HEK293 (cell line): ENCODE data around the gene SLC34A3.

Experiments
- CTCF ChIA-PET: fragments of 350-600 bp; formaldehyde crosslinking; extraction: SDS; loops from one replicate; lab custom pipeline; 2021; ENCODE audit warnings: antibody characterized with exemption; lab: Yijun Ruan, JAX
- POLR2A ChIA-PET: fragments of 300-600 bp; formaldehyde crosslinking; extraction: SDS; loops from one replicate; lab custom pipeline; 2020; ENCODE audit warnings: antibody characterized with exemption, inconsistent platforms; lab: Yijun Ruan, JAX
- H3K27ac ChIP-seq: fragments of 200-500 bp; sonication (Bioruptor generic); 2 replicates; pipeline ENCODE4 v1.5.1; 2014; ENCODE audit warnings: low read depth, low read length, control low read depth, inconsistent platforms; ENCODE audit errors: extremely low read depth
- H3K36me3 ChIP-seq, 2 experiments: fragments of 200-500 bp in 1 of 2; sonication (Bioruptor generic) in 1 of 2; 1 replicate in 1 of 2; 2 replicates in 1 of 2; pipeline ENCODE4 v1.5.1; 2014 to 2017; ENCODE audit warnings: inconsistent platforms in 2 of 2, low read length in 2 of 2; ENCODE audit not compliant: control insufficient read depth in 2 of 2, insufficient read depth in 1 of 2
- H3K4me1 ChIP-seq: fragments of 200-500 bp; sonication (Bioruptor generic); 2 replicates; pipeline ENCODE4 v1.5.1; 2014; ENCODE audit warnings: mild to moderate bottlenecking, low read length, inconsistent platforms; ENCODE audit not compliant: control insufficient read depth, insufficient read depth
- H3K4me3 ChIP-seq: 2 replicates; pipeline ENCODE4 v1.5.1; 2011; ENCODE audit warnings: low read depth, mild to moderate bottlenecking, control low read depth, low read length, moderate library complexity
- H3K9me3 ChIP-seq: fragments of 200-500 bp; sonication (Bioruptor generic); 2 replicates; pipeline ENCODE4 v1.5.1; 2014; ENCODE audit warnings: low read depth, low read length, inconsistent platforms; ENCODE audit not compliant: control insufficient read depth, insufficient read depth
- BCL11A ChIP-seq: fragments of 450-650 bp; formaldehyde crosslinking; IDR thresholded peaks from 2 replicates; pipeline ENCODE4 v1.5.1; 2016; ENCODE audit warnings: low read depth, missing biosample characterization, missing genetic modification characterization
- BCL11B ChIP-seq: fragments of 450-650 bp; formaldehyde crosslinking; IDR thresholded peaks from 2 replicates; pipeline ENCODE4 v1.5.1; 2016; ENCODE audit warnings: low read depth, missing biosample characterization, missing genetic modification characterization
- EGR2 ChIP-seq: fragments of 450-650 bp; formaldehyde crosslinking; IDR thresholded peaks from 2 replicates; pipeline ENCODE4 v1.5.1; 2016; ENCODE audit warnings: low read depth, missing biosample characterization, missing genetic modification characterization
- GLIS2 ChIP-seq: fragments of 450-650 bp; formaldehyde crosslinking; IDR thresholded peaks from 2 replicates; pipeline ENCODE4 v1.5.1; 2016; ENCODE audit warnings: missing biosample characterization, missing genetic modification characterization
- HIC1 ChIP-seq: fragments of 450-650 bp; formaldehyde crosslinking; IDR thresholded peaks from 2 replicates; pipeline ENCODE4 v1.5.1; 2016; ENCODE audit warnings: missing biosample characterization, missing genetic modification characterization
- HOXD13 ChIP-seq: sonication (generic); formaldehyde crosslinking; IDR thresholded peaks from 2 replicates; pipeline ENCODE4 v1.8.0; 2022; ENCODE audit warnings: missing genetic modification reagents, borderline replicate concordance
- KLF8 ChIP-seq: fragments of 450-650 bp; formaldehyde crosslinking; IDR thresholded peaks from 2 replicates; pipeline ENCODE4 v1.5.1; 2016; ENCODE audit warnings: missing biosample characterization, missing genetic modification characterization
- MEIS1 ChIP-seq: sonication (generic); formaldehyde crosslinking; IDR thresholded peaks from 2 replicates; pipeline ENCODE4 v1.8.1; 2022; ENCODE audit warnings: missing genetic modification reagents, mild to moderate bottlenecking, borderline replicate concordance
- ZFHX2 ChIP-seq: fragments of 450-650 bp; formaldehyde crosslinking; conservative IDR thresholded peaks from 2 replicates; pipeline ENCODE4 v1.5.1; 2016; ENCODE audit warnings: missing biosample characterization, missing genetic modification characterization
- ZFP3 ChIP-seq: fragments of 450-650 bp; formaldehyde crosslinking; IDR thresholded peaks from 2 replicates; pipeline ENCODE4 v1.5.1; 2016; ENCODE audit warnings: low read depth, missing biosample characterization, missing genetic modification characterization
- ZNF214 ChIP-seq: fragments of 450-650 bp; formaldehyde crosslinking; IDR thresholded peaks from 2 replicates; pipeline ENCODE4 v1.5.1; 2017; ENCODE audit warnings: missing biosample characterization, mild to moderate bottlenecking, missing genetic modification characterization, borderline replicate concordance
- ZNF223 ChIP-seq: fragments of 450-650 bp; formaldehyde crosslinking; IDR thresholded peaks from 2 replicates; pipeline ENCODE4 v1.5.1; 2016; ENCODE audit warnings: missing biosample characterization, missing genetic modification characterization
- ZNF266 ChIP-seq: fragments of 450-650 bp; formaldehyde crosslinking; IDR thresholded peaks from 2 replicates; pipeline ENCODE4 v1.5.1; 2016; ENCODE audit warnings: missing biosample characterization, missing genetic modification characterization, low read depth
- ZNF341 ChIP-seq: fragments of 450-650 bp; formaldehyde crosslinking; IDR thresholded peaks from 2 replicates; pipeline ENCODE4; 2016; ENCODE audit warnings: low read depth, missing biosample characterization, missing genetic modification characterization
- ZNF362 ChIP-seq: fragments of 450-650 bp; formaldehyde crosslinking; IDR thresholded peaks from 2 replicates; pipeline ENCODE4 v1.5.1; 2016; ENCODE audit warnings: missing biosample characterization, missing genetic modification characterization
- ZNF558 ChIP-seq: fragments of 450-650 bp; formaldehyde crosslinking; IDR thresholded peaks from 2 replicates; pipeline ENCODE4 v1.5.1; 2016; ENCODE audit warnings: missing biosample characterization, missing genetic modification characterization
- ZNF654 ChIP-seq: fragments of 450-650 bp; formaldehyde crosslinking; IDR thresholded peaks from 2 replicates; pipeline ENCODE4 v1.5.1; 2016; ENCODE audit warnings: low read depth, missing biosample characterization, missing genetic modification characterization
- ZNF670 ChIP-seq: fragments of 450-650 bp; formaldehyde crosslinking; IDR thresholded peaks from 2 replicates; pipeline ENCODE4 v1.5.1; 2016; ENCODE audit warnings: missing biosample characterization, missing genetic modification characterization, low read depth
- ZXDB ChIP-seq: fragments of 450-650 bp; formaldehyde crosslinking; IDR thresholded peaks from 2 replicates; pipeline ENCODE4 v1.5.1; 2016; ENCODE audit warnings: missing biosample characterization, missing genetic modification characterization
- TF ChIP-seq, protein P1 (sequence below): fragments of 450-650 bp; IDR thresholded peaks from 2 replicates; pipeline ENCODE4 v1.5.1; 2018; ENCODE audit warnings: missing biosample characterization, missing genetic modification characterization
- TF ChIP-seq, protein P2 (sequence below): fragments of 450-650 bp; formaldehyde crosslinking; IDR thresholded peaks from 2 replicates; pipeline ENCODE4 v1.5.1; 2016; ENCODE audit warnings: missing biosample characterization, missing genetic modification characterization, low read depth
- TF ChIP-seq, protein P3 (sequence below): fragments of 450-650 bp; formaldehyde crosslinking; IDR thresholded peaks from 2 replicates; pipeline ENCODE4 v1.5.1; 2017; ENCODE audit warnings: missing biosample characterization, missing genetic modification characterization

The SLC34A3 gene

DNA sequence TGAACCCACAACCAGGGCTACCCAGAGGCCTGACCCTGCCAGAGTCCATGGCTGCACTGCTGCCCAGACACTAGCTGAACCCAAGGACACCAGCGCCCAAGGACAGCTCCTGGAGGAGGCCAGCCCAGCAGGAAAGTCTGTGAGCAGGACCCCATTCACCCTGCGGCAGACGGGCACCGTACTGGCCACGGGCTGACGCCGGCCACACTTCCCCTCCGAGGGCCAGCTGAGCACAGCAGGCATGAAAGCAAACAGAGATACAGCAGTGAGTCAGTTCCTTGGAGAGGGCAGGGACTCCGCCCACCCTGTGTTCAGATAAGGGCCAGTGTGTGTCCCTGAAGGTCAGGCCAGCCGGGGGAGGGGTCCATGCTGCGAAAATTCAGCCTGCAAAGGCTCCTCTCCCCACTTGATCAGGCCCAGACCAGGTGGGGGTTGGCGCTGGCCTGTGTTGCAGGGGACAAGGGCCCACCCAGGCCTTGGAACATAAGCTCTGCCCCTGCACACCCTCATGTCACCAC is 11.9 kb upstream of the SLC34A3 start (continued):
- TF ChIP-seq ZNF654 (no peak), ZNF223 (tag by site-specific recombination) (no peak), HIC1 (peak; percentile 71)

DNA sequence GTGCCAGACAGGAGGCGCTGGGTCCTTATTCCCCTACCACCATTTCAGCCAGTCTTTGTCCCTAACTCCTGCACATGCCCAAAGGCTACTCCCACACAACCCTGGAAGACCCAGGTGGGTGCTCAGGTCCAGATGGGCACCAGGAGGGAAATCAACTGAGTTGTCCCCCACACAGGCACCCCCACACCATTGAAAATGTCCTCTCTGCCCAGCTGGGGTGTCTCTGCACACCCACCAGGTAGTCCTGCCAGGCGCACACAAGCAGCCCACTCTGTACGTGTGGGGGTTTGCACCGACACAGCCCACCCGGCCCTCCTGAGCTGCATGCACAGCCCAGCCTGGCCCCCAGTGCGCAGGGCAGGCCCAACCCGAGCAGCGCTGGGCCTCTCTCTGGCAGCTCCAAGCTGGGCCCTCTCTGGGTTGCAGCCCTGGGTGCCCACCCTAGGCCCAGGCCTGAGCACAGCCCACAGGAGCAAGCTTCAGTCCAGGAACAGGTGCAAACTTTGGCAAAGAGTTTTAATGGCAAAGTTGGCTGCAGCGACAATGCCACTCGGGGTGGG is 10.9 kb upstream of the SLC34A3 start:
- POLR2A ChIA-PET: interaction anchor here (0.5 to 17.2 kb wide), 9 partner anchors 11 to 133 kb away, joined by 3 to 304 read pairs (median 6); partner anchors contain the start of genes MAN1B1, NDOR1, TMEM203 and TPRN

GRCh38 chr9:137220317-137221094 is 10.2 kb upstream of the SLC34A3 start:
- H3K36me3 ChIP-seq: peaks cover 0 to 40% of the 10 kb centered on the region in 2 experiments; a peak in 1 of 3 replicates
- no peak overlapping the region for H3K4me3 ChIP-seq
- H3K9me3 ChIP-seq: no peaks in the 10 kb centered on the region
- ChIA-PET CTCF (interaction anchor here (0.7 kb wide), 2 partner anchors 40 to 321 kb away, joined by 3 read pairs; no protein-coding TSS in a partner anchor), POLR2A (interaction anchor here (1.0 to 17.2 kb wide), 5 partner anchors 12 to 93 kb away, joined by 3 to 304 read pairs (median 5); partner anchors contain the start of genes NDOR1, TMEM203, TPRN and TUBB4B)
- no peak overlapping the region for H3K27ac ChIP-seq
- peaks cover 4% of the 10 kb centered on the region for H3K4me1 ChIP-seq
- TF ChIP-seq EGR2 (no peak), ZNF266 (tag by site-specific recombination) (no peak), ZNF362 (tag by site-specific recombination) (no peak), GLIS2 (peak; percentile 50; the same call in 1 of the 2 replicates), ZNF558 (tag by site-specific recombination) (no peak), ZNF223 (tag by site-specific recombination) (no peak), BCL11A (tag by site-specific recombination) (0 out of 2 replicates have a peak, but pooled peaks have one; percentile 45), ZFP3 (tag by site-specific recombination) (no peak), ZXDB (tag by site-specific recombination) (no peak), KLF8 (tag by site-specific recombination) (peak; percentile 20; the same call in 1 of the 2 replicates), MEIS1 (CRISPR knock-in tag) (no peak), ZNF341 (tag by site-specific recombination) (no peak), ZNF214 (no peak)
- TF ChIP-seq, protein P1, sequence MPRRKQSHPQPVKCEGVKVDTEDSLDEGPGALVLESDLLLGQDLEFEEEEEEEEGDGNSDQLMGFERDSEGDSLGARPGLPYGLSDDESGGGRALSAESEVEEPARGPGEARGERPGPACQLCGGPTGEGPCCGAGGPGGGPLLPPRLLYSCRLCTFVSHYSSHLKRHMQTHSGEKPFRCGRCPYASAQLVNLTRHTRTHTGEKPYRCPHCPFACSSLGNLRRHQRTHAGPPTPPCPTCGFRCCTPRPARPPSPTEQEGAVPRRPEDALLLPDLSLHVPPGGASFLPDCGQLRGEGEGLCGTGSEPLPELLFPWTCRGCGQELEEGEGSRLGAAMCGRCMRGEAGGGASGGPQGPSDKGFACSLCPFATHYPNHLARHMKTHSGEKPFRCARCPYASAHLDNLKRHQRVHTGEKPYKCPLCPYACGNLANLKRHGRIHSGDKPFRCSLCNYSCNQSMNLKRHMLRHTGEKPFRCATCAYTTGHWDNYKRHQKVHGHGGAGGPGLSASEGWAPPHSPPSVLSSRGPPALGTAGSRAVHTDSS (tag by site-specific recombination): no peak
- TF ChIP-seq, protein P2, sequence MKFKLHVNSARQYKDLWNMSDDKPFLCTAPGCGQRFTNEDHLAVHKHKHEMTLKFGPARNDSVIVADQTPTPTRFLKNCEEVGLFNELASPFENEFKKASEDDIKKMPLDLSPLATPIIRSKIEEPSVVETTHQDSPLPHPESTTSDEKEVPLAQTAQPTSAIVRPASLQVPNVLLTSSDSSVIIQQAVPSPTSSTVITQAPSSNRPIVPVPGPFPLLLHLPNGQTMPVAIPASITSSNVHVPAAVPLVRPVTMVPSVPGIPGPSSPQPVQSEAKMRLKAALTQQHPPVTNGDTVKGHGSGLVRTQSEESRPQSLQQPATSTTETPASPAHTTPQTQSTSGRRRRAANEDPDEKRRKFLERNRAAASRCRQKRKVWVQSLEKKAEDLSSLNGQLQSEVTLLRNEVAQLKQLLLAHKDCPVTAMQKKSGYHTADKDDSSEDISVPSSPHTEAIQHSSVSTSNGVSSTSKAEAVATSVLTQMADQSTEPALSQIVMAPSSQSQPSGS (tag by site-specific recombination): 0 out of 2 replicates have a peak, but pooled peaks have one; percentile 28

More for the DNA sequence above, 10.9 kb upstream of the SLC34A3 start:
- H3K4me3 ChIP-seq: no peak overlapping the region
- H3K4me1 ChIP-seq: peaks cover 4% of the 10 kb centered on the region
- peaks cover 0 to 47% of the 10 kb centered on the region in 2 experiments; a peak in 1 of 3 replicates for H3K36me3 ChIP-seq
- no peaks in the 10 kb centered on the region for H3K9me3 ChIP-seq
- TF ChIP-seq HOXD13 (no peak), EGR2 (peak; percentile 84), BCL11B (tag by site-specific recombination) (0 out of 2 replicates have a peak, but pooled peaks have one; percentile 15), ZNF670 (tag by site-specific recombination) (no peak), ZFHX2 (tag by site-specific recombination) (peak; percentile 82)
- TF ChIP-seq, protein P3, sequence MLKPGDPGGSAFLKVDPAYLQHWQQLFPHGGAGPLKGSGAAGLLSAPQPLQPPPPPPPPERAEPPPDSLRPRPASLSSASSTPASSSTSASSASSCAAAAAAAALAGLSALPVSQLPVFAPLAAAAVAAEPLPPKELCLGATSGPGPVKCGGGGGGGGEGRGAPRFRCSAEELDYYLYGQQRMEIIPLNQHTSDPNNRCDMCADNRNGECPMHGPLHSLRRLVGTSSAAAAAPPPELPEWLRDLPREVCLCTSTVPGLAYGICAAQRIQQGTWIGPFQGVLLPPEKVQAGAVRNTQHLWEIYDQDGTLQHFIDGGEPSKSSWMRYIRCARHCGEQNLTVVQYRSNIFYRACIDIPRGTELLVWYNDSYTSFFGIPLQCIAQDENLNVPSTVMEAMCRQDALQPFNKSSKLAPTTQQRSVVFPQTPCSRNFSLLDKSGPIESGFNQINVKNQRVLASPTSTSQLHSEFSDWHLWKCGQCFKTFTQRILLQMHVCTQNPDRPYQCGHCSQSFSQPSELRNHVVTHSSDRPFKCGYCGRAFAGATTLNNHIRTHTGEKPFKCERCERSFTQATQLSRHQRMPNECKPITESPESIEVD: no peak
- no peak overlapping the region for H3K27ac ChIP-seq
- CTCF ChIA-PET: interaction anchor here (0.7 kb wide), 1 partner anchor 322 kb away, joined by 3 read pairs; no protein-coding TSS in a partner anchor
